HG03442 (cell line): ENCODE data around the gene ZNF79.

Source experiments
- ATAC-seq: cut with Tn5 transposase; IDR thresholded peaks from one replicate; pipeline ENCODE4 v1.9.1; 2021; ENCODE audit warnings: mild to moderate bottlenecking, moderate library complexity; ENCODE audit not compliant: unreplicated experiment

Gene ZNF79

DNA sequence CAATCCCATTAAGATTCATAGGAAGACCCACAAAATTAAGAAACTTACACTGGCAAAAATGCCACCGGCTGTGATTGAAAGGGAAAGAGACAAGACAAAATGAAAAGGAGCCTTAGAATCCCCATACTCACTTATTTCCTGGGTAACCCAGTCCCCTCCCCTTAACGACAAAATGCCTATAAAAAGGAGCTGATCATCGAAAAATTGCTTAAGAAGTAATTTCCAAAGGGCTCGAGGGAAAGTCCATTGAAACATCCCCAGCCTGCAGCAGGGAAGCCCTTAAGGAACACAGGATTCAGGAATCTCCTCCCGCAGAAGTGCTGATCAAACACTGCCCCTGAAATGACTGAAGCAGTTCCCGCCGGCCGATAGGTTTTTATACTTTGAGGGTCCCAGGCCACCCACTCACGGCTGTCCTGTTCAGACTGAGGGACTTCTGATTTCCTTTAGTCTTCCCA lies 677 bp upstream of the ZNF79 start:
- ATAC-seq = no peak

DNA sequence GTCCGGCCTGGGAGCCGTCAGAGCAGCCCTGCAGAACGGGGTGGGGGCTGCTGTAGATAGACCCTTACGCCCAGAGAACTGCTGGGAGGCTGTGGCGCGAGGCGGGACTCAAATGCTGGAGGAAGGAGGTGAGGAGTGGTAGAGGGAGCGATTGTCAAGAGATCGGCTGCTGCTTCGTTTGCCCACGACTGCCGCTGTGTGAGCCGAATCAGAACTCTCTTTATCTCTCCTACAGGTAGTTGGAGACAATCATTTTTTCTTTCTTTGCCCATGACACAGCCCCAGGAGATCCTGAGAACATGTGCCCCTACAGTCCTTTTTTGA lies 456 bp downstream of the ZNF79 start:
- ATAC-seq = no peak

- no peak for ATAC-seq
Measured at GRCh38 chr9:127426756-127427155, 2.6 kb downstream of the ZNF79 start.

DNA sequence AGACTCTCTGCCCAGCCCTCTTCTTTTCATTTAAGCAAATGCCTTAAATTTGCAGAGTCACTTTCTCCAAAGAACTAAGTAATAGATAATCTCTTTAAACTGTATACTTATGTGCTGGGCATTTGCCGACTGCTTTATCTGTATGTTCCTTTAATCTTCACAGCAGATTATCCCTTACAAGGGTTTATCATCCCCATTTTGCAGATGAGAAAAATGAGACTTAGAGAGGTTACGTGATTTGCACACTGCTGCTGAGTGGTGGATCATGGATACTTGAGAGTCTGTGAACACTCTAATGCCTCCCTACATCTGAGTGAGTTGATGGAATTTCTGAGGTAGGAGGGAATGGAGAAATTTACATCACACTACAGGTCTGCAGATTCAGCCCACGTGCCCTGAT lies 4.2 kb downstream of the ZNF79 start:
- no peak for ATAC-seq

DNA sequence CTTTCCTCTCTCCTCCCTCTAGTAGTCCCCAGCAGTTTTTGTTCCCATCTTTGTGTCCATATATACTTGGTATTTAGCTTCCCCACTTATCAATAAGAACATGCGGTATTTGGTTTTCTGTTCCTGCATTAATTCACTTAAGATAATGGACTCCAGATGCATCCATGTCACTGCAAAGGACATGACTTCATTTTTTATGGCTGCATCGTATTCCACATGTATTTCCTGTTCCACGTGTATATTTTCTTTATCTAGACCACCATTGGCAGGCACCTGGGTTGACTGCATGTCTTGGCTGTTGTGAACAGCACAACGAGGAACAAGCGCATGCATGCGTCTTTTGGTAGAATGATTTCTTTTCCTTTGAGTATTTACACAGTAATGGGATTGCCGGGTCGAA lies 6.2 kb downstream of the ZNF79 start:
- ATAC-seq = no peak

DNA sequence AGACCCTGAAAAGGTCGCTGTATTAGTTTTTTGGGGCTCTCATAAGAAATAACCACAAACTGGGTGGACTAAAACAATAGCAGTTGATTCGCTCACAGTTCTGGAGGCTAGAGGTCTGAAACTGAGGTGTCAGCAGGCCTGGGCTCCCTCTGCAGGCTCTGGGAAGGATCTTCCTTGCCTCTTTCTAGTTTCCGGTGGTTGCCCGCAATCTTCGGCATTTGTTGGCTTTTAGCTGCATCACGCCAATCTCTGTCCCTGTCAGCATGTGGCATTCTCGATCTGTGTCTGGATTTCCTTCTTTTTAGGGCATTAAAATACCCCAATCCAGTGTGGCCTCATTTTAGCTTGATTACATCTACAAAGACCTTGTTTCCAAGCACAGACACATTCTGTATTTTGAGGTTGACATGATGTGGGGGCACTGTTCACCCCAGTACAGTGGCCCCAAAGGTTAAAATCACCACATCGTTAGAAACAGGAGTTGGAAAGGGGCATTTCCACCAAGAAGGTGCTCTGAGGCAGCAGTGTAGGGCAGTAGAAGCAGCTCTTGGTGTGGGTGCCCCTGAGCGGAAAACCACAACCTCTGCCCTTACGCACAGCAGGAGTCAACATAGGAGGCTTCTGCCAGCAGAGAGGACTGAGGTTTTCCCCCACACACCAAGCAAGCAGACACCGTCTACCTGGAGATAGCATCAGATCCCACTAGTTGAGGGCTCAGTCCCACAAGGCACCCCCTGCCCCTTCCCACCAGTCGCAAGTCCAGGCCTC lies 13.5 kb downstream of the ZNF79 start:
- ATAC-seq = no peak

GRCh38 chr9:127438394-127438793 lies 14.2 kb downstream of the ZNF79 start:
- no peak for ATAC-seq

- ATAC-seq = no peak
Measured at GRCh38 chr9:127444283-127444920, 20.2 kb downstream of the ZNF79 start.

DNA sequence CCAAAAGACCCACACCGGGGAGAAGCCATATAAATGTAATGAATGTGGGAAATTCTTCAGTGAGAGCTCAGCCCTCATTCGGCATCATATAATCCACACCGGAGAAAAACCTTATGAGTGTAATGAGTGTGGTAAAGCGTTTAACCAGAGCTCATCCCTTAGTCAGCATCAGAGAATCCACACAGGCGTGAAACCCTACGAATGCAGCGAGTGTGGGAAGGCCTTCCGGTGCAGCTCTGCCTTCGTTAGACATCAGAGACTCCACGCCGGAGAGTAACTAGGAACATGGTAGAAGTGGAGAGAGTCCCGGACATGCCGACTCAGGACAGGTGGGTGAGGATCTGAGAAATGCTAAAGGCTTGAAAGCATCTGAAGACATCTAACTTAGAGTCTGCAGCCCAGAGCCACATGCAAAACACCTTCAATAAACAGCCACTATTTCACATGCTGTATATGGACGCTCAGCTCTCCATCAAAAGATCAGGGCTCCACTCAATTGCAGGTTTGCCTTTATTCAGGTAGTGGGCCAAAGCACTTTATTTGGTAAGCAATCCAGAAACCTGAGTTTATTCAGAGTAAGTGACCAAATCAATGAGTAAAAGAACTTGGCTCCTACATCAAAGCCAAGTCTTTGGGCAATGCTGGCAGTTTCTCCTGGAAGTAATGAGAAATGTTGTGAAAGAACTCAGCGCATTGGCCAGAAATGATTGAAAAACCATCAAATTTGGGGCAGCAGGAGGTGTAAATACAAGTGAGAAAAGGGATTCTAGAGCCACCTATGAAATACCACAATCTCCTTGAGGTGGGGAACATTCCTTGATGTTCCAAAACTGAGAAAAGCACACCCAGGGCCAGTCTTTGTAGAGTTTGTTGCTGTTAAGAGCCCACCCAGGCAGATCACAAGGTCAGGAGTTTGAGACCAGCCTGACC lies 21.0 kb downstream of the ZNF79 start:
- ATAC-seq = no peak

- ATAC-seq = no peak
Measured at GRCh38 chr9:127445851-127446712, 21.9 kb downstream of the ZNF79 start.

GRCh38 chr9:127446713-127447415 lies 22.7 kb downstream of the ZNF79 start:
- ATAC-seq = no peak

- ATAC-seq = no peak
Measured at GRCh38 chr9:127447416-127448111, 23.4 kb downstream of the ZNF79 start.

DNA sequence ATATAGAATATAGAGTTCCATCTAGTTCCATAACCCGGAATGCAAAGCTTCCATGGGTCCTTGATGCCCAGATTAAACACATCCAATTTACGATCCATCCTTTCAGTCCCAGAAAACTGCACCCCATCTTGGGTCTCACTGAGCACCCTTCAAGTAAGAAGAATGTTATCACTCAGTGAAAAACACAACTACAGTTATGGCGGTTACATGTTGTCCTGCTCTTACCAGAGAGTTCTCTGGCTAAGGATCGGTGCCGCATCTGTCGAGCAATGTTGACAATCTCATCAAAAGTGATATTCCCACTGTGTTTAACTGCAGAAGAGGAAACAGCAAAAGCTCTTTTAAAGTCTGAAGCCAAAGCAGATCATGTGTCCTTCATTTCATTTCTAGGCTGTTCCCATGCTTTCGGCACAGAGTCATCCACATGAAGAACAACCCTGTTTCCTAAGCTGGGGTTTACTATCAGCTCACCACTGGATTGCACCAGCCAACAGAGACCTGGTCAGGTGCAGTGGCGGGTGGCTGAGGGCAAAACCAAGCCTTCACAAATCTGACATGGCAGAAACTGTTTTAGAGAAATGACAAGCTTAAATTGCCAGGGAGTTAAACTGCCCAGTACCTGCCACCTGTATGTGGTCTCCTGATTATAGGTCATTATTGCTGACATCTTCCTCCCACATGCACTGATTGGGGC lies 24.1 kb downstream of the ZNF79 start:
- ATAC-seq = no peak

- ATAC-seq = no peak
Measured at GRCh38 chr9:127449332-127449966, 25.3 kb downstream of the ZNF79 start.

GRCh38 chr9:127450243-127450760 lies 26.1 kb downstream of the ZNF79 start:
- ATAC-seq = no peak

DNA sequence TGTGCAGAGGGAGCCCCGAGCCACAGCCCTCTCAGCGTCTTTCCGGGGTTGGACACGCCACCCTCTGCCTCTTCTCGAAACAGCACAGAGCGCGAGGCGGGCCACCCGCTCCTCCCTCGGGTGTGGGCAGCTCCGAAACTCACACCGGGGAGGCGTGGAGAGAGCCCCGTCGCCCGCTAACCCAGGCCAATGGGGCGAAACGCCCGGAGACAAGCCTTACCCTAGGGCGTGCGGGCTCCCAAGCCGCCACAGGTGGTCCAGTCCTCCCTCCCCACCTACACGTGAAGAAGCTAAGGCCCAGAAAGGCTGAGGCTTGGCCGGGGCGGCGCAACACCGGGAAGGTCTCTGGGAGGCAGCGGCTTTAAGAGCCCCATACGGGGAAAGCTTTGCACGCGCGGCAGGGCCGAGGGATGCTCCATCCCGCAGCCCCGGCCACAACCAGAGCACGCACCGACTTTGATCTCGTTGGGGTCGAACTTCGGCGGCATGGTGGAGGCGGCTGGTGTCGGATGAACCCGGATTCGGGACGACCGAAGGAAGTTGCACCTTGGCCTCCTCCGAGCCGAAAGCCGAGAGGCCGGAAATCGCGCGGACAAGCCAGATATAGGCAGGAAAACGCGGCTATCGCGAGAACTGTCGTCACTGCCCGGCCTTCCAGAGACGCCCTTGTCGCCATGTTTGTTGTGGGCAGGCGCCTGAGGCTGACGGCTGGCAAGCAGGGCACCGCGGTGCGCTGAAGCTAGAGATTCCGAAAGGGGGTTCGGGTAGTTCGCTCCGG lies 26.8 kb downstream of the ZNF79 start, which contains the start of the genes LRSAM1 and RPL12:
TSS of gene LRSAM1 (plus strand) at position 681 of the 778 bp plus-strand sequence. CDS start 3,018 bp downstream, outside the sequence.
TSS of gene RPL12 (minus strand) at position 577 of the 778 bp plus-strand sequence. CDS start at position 488, 89 bp downstream.
- peak; percentile 55 for ATAC-seq

- peak; percentile 21 for ATAC-seq
Measured at GRCh38 chr9:127451608-127451857, 27.4 kb downstream of the ZNF79 start.
